ENCODE data around the gene INSR.

DNA sequence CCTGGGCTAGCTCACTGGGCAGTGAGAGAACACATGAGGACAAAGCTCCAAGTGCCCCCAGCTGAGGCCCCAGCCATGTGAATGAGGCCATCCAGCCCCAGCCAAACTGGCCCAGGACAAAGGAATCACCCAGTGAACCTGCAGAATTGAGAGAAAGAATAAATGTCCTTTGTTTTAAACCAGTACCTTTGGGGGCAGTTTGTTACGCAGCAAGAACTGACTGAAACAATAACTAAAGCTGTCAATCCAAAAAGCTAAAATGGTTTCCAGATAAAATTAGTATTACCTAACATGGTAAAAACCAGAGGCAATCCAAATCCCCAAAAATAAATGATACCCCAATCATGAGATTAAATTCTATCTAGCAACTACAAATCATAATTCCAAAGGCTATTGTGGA, 155.1 kb downstream of the INSR start:
- TF ChIP-seq, protein P1, sequence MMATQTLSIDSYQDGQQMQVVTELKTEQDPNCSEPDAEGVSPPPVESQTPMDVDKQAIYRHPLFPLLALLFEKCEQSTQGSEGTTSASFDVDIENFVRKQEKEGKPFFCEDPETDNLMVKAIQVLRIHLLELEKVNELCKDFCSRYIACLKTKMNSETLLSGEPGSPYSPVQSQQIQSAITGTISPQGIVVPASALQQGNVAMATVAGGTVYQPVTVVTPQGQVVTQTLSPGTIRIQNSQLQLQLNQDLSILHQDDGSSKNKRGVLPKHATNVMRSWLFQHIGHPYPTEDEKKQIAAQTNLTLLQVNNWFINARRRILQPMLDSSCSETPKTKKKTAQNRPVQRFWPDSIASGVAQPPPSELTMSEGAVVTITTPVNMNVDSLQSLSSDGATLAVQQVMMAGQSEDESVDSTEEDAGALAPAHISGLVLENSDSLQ (IDR thresholded peaks at IDR 0.05) = no peak
- TF ChIP-seq SP1 (IDR thresholded peaks at IDR 0.05) (no peak), ELF4 (IDR thresholded peaks at IDR 0.05) (no peak), SUZ12 (IDR thresholded peaks at IDR 0.05) (no peak)
